ENCODE measurements around the gene CLDN6. TPM values are rescaled to one million over a fixed set of nuclear protein-coding genes. Genes with fewer than 3 reads are reported as not detected.

CLDN6 gene
- total RNA-seq, 2 experiments from 2014 or later, result not detected

DNA sequence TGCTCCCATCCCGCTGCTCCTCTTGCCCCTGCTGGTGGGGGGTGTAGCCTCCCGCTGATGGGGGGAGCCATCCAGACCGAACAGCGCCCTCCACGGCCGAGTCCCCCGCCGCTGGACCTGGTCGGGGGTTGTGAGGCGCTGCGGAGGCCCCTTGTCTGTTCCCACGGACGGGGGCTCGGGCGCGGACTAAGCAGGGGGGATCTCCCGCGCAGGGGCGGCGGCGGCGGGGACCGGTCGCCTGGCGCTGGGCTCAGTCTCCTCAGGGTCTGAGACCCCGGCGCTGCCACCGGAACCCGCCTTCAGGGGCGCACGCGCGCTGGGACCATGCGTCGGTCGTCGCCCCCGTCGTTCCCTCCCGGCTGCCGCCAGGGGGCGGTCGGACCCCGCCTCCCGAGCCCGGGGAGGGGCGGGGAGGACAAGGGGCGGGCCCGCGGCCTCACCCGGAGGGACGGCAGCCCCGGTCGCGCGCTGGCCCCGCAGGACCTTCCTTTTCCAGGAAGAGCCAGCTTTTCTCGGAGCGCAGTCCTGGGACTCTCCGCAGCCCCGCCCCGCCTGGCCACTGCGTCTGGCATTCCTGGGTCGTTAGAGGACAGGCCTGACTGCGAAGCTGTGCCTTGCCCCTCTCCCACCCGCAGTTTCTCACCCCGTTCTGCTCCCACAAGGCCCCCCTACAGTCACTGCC is 41.2 kb upstream of the CLDN6 start:
- H3K9me2 ChIP-seq (ENCODE audit: insufficient read depth, low read length), result no peaks in the 10 kb centered on the region
- intact Hi-C loops (cut with micrococcal nuclease; ENCODE audit: unreplicated experiment), result loop anchor here (1.0 to 2.0 kb wide), 5 partner anchors 16 to 108 kb away; no protein-coding TSS in a partner anchor
- H3K4me2 ChIP-seq (ENCODE audit: low read length), result peak overlapping the region; percentile 75
- peak overlapping the region; percentile 39 for H3K27ac ChIP-seq (ENCODE audit: low read depth, low read length, poor library complexity, severe bottlenecking)
- peak; percentile 92 for DNase-seq (ENCODE audit: low spot score)
- peak overlapping the region; percentile 97 for H2AFZ ChIP-seq (ENCODE audit: low read length)
- H3K4me1 ChIP-seq (ENCODE audit: insufficient read depth, low read length, poor library complexity, severe bottlenecking), result peaks cover 31% of the 10 kb centered on the region
- no peaks in the 10 kb centered on the region for H3K9me3 ChIP-seq (ENCODE audit: low read length)
- no peak for TF ChIP-seq EZH2phosphoT487 (IDR thresholded peaks at IDR 0.05; ENCODE audit: borderline replicate concordance, low read depth, low read length)
- TF ChIP-seq, protein P1, sequence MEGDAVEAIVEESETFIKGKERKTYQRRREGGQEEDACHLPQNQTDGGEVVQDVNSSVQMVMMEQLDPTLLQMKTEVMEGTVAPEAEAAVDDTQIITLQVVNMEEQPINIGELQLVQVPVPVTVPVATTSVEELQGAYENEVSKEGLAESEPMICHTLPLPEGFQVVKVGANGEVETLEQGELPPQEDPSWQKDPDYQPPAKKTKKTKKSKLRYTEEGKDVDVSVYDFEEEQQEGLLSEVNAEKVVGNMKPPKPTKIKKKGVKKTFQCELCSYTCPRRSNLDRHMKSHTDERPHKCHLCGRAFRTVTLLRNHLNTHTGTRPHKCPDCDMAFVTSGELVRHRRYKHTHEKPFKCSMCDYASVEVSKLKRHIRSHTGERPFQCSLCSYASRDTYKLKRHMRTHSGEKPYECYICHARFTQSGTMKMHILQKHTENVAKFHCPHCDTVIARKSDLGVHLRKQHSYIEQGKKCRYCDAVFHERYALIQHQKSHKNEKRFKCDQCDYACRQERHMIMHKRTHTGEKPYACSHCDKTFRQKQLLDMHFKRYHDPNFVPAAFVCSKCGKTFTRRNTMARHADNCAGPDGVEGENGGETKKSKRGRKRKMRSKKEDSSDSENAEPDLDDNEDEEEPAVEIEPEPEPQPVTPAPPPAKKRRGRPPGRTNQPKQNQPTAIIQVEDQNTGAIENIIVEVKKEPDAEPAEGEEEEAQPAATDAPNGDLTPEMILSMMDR (conservative IDR thresholded peaks at IDR 0.05; ENCODE audit: low read length), result peak; percentile 79
- no peaks in the 10 kb centered on the region for H4K20me1 ChIP-seq (ENCODE audit: insufficient read depth, low read length)
- H3K79me2 ChIP-seq (ENCODE audit: insufficient read depth, low read depth, low read length), result no peaks in the 10 kb centered on the region
- H3K36me3 ChIP-seq (ENCODE audit: insufficient read depth, low read length), result no peaks in the 10 kb centered on the region
- CTCF ChIA-PET (ENCODE audit: unreplicated experiment), result interaction anchor here (0.6 to 1.9 kb wide), 5 partner anchors 25 to 76 kb away, joined by 3 to 12 read pairs (median 7); partner anchors contain the start of gene ZNF213
- POLR2A ChIA-PET, result interaction anchor here (0.6 kb wide), 1 partner anchor 99 kb away, joined by 3 read pairs; no protein-coding TSS in a partner anchor
- no TSS peak for BruUV-seq (replicated peaks)
- peak overlapping the region; percentile 76 for H3K4me3 ChIP-seq (ENCODE audit: low read depth, low read length, poor library complexity, severe bottlenecking)

DNA sequence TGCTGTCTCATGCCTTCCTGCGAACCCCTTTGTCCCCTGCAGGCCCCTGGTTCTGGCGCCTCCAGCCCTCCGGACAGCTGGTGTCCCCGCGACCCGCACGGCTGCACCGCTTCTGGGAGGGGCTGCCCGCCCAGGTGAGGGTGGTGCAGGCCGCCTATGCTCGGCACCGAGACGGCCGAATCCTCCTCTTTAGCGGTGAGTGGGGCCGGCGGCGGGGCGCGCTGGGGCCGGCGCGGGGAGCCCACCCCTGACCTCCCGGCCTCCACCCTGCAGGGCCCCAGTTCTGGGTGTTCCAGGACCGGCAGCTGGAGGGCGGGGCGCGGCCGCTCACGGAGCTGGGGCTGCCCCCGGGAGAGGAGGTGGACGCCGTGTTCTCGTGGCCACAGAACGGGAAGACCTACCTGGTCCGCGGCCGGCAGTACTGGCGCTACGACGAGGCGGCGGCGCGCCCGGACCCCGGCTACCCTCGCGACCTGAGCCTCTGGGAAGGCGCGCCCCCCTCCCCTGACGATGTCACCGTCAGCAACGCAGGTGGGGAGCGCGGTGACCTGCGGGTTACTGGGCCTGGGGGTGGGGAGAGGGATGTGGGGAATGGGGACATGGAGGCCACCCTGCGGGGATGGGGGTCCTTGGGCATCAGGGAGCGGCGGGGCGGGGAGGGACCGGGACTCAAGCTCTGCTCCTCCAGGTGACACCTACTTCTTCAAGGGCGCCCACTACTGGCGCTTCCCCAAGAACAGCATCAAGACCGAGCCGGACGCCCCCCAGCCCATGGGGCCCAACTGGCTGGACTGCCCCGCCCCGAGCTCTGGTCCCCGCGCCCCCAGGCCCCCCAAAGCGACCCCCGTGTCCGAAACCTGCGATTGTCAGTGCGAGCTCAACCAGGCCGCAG is 40.4 kb upstream of the CLDN6 start:
- ChIA-PET POLR2A (interaction anchor here (0.6 kb wide), 1 partner anchor 100 kb away, joined by 3 read pairs; no protein-coding TSS in a partner anchor), CTCF (ENCODE audit: unreplicated experiment) (interaction anchor here (0.6 to 1.9 kb wide), 3 partner anchors 30 to 71 kb away, joined by 7 to 12 read pairs (median 11); no protein-coding TSS in a partner anchor)
- BruUV-seq (replicated peaks), result no TSS peak
- intact Hi-C loops (cut with micrococcal nuclease; ENCODE audit: unreplicated experiment), result loop anchor here (1.0 to 2.0 kb wide), 6 partner anchors 17 to 108 kb away; no protein-coding TSS in a partner anchor
- peak overlapping the region; percentile 76 for H3K4me3 ChIP-seq (ENCODE audit: low read depth, low read length, poor library complexity, severe bottlenecking)
- H3K4me1 ChIP-seq (ENCODE audit: insufficient read depth, low read length, poor library complexity, severe bottlenecking), result peaks cover 31% of the 10 kb centered on the region
- peak; percentile 81 for DNase-seq (ENCODE audit: low spot score)
- H2AFZ ChIP-seq (ENCODE audit: low read length), result peak overlapping the region; percentile 97
- no peak for TF ChIP-seq EZH2phosphoT487 (IDR thresholded peaks at IDR 0.05; ENCODE audit: borderline replicate concordance, low read depth, low read length)
- TF ChIP-seq, protein P1 (conservative IDR thresholded peaks at IDR 0.05; ENCODE audit: low read length), result no peak
- H3K4me2 ChIP-seq (ENCODE audit: low read length), result peak overlapping the region; percentile 75
- H3K27ac ChIP-seq (ENCODE audit: low read depth, low read length, poor library complexity, severe bottlenecking), result peak overlapping the region; percentile 39
- no peaks in the 10 kb centered on the region for H3K9me3 ChIP-seq (ENCODE audit: low read length)
- no peaks in the 10 kb centered on the region for H3K9me2 ChIP-seq (ENCODE audit: insufficient read depth, low read length)
- no peaks in the 10 kb centered on the region for H3K79me2 ChIP-seq (ENCODE audit: insufficient read depth, low read depth, low read length)
- H3K36me3 ChIP-seq (ENCODE audit: insufficient read depth, low read length), result no peaks in the 10 kb centered on the region
- no peaks in the 10 kb centered on the region for H4K20me1 ChIP-seq (ENCODE audit: insufficient read depth, low read length)
